MM.1S (cell line): ENCODE measurements around the gene ZFYVE28.

ENCODE experiments used
- EZH2 ChIP-seq: fragments of 300-600 bp; sonication (generic); optimal IDR thresholded peaks from 2 replicates; pipeline ENCODE3; 2017; ENCODE audit warnings: low read depth, mild to moderate bottlenecking, antibody characterized with exemption, low read length, mixed read lengths
- TF ChIP-seq, protein P1 (sequence below): fragments of 300-600 bp; sonication (generic); IDR thresholded peaks from 2 replicates; pipeline ENCODE4 v1.5.1; 2016; ENCODE audit warnings: antibody characterized with exemption, low read length, mixed read lengths

DNA sequence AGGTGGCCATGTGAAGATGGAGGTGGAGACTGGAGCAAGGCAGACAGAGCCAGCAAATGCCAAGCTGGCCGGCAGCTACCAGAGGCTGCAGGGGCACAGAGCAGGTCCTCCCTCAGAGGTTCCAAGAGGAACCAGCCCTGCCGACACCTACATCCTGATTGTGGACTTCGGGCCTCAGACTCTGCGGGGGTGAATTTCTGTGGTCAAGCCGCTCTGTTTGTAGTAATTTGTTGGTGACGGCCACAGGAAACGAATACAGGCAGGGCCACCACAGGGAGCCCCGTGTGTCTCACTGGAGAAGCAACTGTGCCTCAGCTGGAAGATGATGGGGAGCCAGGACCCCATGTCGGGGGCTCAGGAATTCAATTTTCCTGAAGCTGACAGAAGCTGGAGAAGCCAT, 28.3 kb downstream of the ZFYVE28 start:
- TF ChIP-seq, protein P1, sequence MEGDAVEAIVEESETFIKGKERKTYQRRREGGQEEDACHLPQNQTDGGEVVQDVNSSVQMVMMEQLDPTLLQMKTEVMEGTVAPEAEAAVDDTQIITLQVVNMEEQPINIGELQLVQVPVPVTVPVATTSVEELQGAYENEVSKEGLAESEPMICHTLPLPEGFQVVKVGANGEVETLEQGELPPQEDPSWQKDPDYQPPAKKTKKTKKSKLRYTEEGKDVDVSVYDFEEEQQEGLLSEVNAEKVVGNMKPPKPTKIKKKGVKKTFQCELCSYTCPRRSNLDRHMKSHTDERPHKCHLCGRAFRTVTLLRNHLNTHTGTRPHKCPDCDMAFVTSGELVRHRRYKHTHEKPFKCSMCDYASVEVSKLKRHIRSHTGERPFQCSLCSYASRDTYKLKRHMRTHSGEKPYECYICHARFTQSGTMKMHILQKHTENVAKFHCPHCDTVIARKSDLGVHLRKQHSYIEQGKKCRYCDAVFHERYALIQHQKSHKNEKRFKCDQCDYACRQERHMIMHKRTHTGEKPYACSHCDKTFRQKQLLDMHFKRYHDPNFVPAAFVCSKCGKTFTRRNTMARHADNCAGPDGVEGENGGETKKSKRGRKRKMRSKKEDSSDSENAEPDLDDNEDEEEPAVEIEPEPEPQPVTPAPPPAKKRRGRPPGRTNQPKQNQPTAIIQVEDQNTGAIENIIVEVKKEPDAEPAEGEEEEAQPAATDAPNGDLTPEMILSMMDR: no peak
- no peak for TF ChIP-seq EZH2
